Fibroblast of villous mesenchyme (primary cell): ENCODE data around the gene CYTIP. TPM values are rescaled to one million over a fixed set of nuclear protein-coding genes. Genes with fewer than 3 reads are reported as not detected.

Source experiments
- DNase-seq: peaks from one replicate; pipeline ENCODE4 v3.0.0-alpha.2; 2010; ENCODE audit warnings: low read depth
- H3K4me3 ChIP-seq: 2 replicates; pipeline ENCODE4 v1.5.1; 2011; ENCODE audit warnings: low read depth, mild to moderate bottlenecking, low read length
- CTCF ChIP-seq: IDR thresholded peaks from 2 replicates; pipeline ENCODE4 v1.5.1; 2012; ENCODE audit warnings: low read depth, mild to moderate bottlenecking, low read length; ENCODE audit not compliant: insufficient read depth
- total RNA-seq: library from RNA; depleted of rRNA; stranded (reverse); fragments of >200 nt; gene quantifications from 2 replicates; pipeline ENCODE4 v1.2.3, GENCODE V29; 2012

The CYTIP gene
- total RNA-seq, 1 donor: 0.43 TPM

DNA sequence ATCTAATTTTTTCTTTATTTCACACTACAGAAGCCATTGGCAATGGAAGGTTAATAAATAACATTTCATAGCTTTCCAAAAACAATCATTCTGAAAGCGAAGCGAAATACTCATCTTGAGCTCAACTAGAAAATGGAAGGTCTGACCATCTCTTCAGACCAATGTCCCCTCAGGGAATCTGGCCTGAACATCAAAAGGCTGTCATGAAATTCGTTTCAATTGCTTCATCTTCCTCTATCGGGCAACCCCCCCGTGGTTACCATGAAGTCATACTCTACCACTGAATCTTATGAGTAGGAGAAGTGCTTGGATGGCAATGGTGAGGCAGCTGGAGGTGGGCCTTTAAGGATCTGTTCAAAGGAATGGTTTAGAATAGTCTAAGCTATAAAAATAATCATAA lies 22.9 kb upstream of the CYTIP start:
- H3K4me3 ChIP-seq: no peak overlapping the region
- no peak for TF ChIP-seq CTCF
- DNase-seq: no peak

GRCh38 chr2:157465554-157465953 lies 21.7 kb upstream of the CYTIP start:
- no peak for DNase-seq
- no peak overlapping the region for H3K4me3 ChIP-seq
- no peak for TF ChIP-seq CTCF

DNA sequence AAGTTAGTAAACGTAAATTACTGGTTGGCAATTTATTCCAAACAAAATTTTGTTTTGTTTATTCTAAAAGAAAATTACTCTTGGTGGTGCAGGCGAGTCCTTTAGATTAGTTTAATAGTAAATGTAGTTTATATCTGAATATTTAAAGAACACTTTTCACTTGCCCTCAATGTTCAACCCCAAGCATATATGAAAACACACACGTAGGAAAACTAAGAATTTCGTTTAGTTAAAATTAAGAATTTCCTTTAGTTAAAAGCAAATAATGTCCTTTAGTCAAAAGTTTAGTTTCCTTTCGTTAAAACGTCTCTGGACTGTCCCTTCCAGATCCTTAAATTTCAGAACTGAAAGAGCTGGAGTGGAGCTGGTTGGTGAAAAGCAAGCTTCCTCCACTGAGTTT lies 19.1 kb upstream of the CYTIP start:
- TF ChIP-seq CTCF: no peak
- no peak for DNase-seq
- H3K4me3 ChIP-seq: no peak overlapping the region

DNA sequence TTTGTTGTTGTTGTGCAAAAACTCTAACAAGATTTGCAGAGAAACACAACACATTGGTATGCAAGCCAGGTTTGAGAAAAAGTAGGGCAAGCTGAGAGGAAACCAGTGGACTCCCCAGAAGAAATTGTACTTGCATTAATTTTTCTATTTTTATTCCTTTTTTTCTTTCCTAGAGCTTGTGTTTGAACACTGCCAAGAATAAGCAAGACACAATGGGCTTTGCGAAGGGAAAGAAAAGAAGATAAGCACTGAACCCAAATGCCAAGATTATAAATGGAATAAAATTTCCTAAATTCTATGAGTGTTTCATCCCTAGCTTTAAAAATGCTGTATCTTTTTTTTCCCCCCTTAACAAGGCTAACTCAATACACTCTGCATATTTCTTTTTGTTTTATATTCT lies 17.0 kb upstream of the CYTIP start:
- H3K4me3 ChIP-seq: no peak overlapping the region
- DNase-seq: no peak
- no peak for TF ChIP-seq CTCF

DNA sequence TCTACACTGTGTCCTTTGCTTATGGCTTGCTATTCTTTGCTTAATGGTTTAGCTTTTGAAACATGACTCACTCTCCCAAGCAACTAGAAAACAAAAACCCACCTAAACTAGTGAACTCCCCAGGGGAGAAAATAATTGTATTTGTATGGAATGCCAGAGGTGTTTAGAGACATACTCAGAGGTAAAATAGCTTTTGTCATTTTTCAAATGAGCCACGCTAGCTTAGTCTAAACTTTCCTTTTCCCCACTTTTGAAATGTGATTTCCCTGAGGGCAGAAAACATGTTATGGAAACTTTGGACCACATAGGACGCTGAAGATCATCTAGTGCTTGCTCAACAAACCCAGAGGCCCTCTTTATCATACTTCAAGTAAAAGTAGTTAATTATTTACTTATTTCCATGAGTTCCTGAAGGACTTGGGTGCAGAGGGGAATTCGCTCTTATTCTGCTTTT lies 16.5 kb upstream of the CYTIP start:
- no peak for TF ChIP-seq CTCF
- no peak overlapping the region for H3K4me3 ChIP-seq
- peak; percentile 54 for DNase-seq

DNA sequence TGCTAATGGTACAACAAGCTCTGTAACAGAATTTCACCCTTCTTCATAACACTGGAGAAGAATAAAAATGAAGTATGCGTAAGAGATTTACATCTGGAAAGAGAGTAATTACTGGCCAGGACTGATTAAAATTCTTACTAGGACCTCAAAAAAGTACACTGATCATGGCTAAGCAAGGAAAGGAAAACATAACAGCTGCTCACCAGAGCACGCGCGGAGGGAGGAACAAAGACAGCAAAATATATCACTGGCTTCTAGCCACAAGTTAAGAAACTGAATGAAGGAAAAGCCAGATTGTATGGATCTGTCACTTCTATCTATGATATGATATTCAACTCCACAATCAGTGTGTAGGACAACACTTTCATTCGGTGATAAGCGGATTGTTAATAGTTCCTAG lies 15.6 kb upstream of the CYTIP start:
- no peak overlapping the region for H3K4me3 ChIP-seq
- DNase-seq: peak; percentile 16
- TF ChIP-seq CTCF: no peak

- H3K4me3 ChIP-seq: no peak overlapping the region
- TF ChIP-seq CTCF: no peak
- peak; percentile 10 for DNase-seq
Measured at GRCh38 chr2:157447741-157448140, 3.9 kb upstream of the CYTIP start.
